Panc1 (cell line): ENCODE measurements around the gene PLPP1. TPM values are rescaled to one million over a fixed set of nuclear protein-coding genes. Genes with fewer than 3 reads are reported as not detected.

Source experiments
- ATAC-seq: fragments of 200-7000 bp; cut with Tn5 transposase; 2 replicates; pipeline ENCODE4 v1.9.1; 2020; ENCODE audit warnings: mild to moderate bottlenecking, moderate library complexity
- BruUV-seq: library from RNA; stranded (reverse); fragments of 400-500 nt; replicated peaks from 2 replicates; lab custom pipeline; 2021; lab: Mats Ljungman, UMichigan
- CTCF ChIA-PET: fragments of 300-600 bp; sonication (Branson Sonifier 250); formaldehyde crosslinking; loops from one replicate; lab custom pipeline; 2022; ENCODE audit warnings: antibody characterized with exemption; lab: Charles Lee
- POLR2A ChIA-PET: fragments of 300-600 bp; sonication (Branson Sonifier 250); formaldehyde crosslinking; loops from one replicate; lab custom pipeline; 2022; ENCODE audit warnings: antibody characterized with exemption; lab: Charles Lee
- DNase-seq: peaks from one replicate; pipeline ENCODE4 v3.0.0-alpha.2; 2010; ENCODE audit warnings: low read depth, low spot score
- H3K27ac ChIP-seq: 2 replicates; pipeline ENCODE4 v1.5.1; 2011; ENCODE audit warnings: mild to moderate bottlenecking, low read length, inconsistent platforms
- H3K27me3 ChIP-seq: fragments of 200-500 bp; sonication (Bioruptor generic); 2 replicates; pipeline ENCODE4 v1.6.0; 2014; ENCODE audit warnings: low read length, inconsistent platforms; ENCODE audit not compliant: control insufficient read depth, insufficient read depth
- H3K36me3 ChIP-seq: fragments of 200-500 bp; sonication (Bioruptor generic); 2 replicates; pipeline ENCODE4 v1.5.1; 2014; ENCODE audit warnings: inconsistent platforms, mild to moderate bottlenecking, low read length, moderate library complexity; ENCODE audit not compliant: control insufficient read depth, insufficient read depth
- H3K4me1 ChIP-seq: 2 replicates; pipeline ENCODE4 v1.5.1; 2011; ENCODE audit warnings: inconsistent platforms, mild to moderate bottlenecking, low read length, moderate library complexity; ENCODE audit not compliant: control insufficient read depth, insufficient read depth
- H3K4me3 ChIP-seq, 2 experiments: 2 replicates each; pipeline ENCODE4 v1.5.1; 2011 to 2012; ENCODE audit warnings: low read depth in 2 of 2, low read length in 2 of 2, mild to moderate bottlenecking in 2 of 2, inconsistent platforms in 1 of 2, moderate library complexity in 1 of 2
- H3K9me3 ChIP-seq: fragments of 200-500 bp; sonication (Bioruptor generic); 2 replicates; pipeline ENCODE4 v1.5.1; 2014; ENCODE audit warnings: low read depth, mild to moderate bottlenecking, inconsistent platforms, low read length, moderate library complexity; ENCODE audit not compliant: control insufficient read depth, insufficient read depth
- POLR2AphosphoS5 ChIP-seq: IDR thresholded peaks from 2 replicates; pipeline ENCODE4 v1.6.1; 2012; ENCODE audit warnings: mild to moderate bottlenecking, low read depth, low read length, moderate library complexity
- SIN3A ChIP-seq: IDR thresholded peaks from 2 replicates; pipeline ENCODE4 v1.6.1; 2012; ENCODE audit warnings: low read depth, mild to moderate bottlenecking, low read length, moderate library complexity, borderline replicate concordance; ENCODE audit not compliant: insufficient read depth
- TCF7L2 ChIP-seq: IDR thresholded peaks from 2 replicates; pipeline ENCODE4 v1.6.1; 2011; ENCODE audit warnings: mild to moderate bottlenecking, low read depth, low read length, inconsistent platforms
- in situ Hi-C: cut with HindIII; loops from 2 replicates; pipeline ENCODE4 v1.10.0; 2016; ENCODE audit warnings: low sequenced_read_pairs, low pct_unique_long_range_greater_than_20kb
- intact Hi-C: fragments of 100-400 bp; cut with micrococcal nuclease; formaldehyde crosslinking; loops from one replicate; pipeline ENCODE4 v1.10.0; 2022; ENCODE audit not compliant: unreplicated experiment
- total RNA-seq: library from RNA; stranded (reverse); gene quantifications from one replicate; pipeline ENCODE4 v1.2.1, GENCODE V29; 2021; ENCODE audit not compliant: unreplicated experiment
- TF ChIP-seq, protein P1 (sequence below): fragments of 450-650 bp; IDR thresholded peaks from 2 replicates; pipeline ENCODE4 v1.5.1; 2017; ENCODE audit warnings: mild to moderate bottlenecking
- TF ChIP-seq, protein P2 (sequence below), 2 experiments: IDR thresholded peaks; 2 replicates each; pipeline ENCODE4 v1.6.1; 2011 to 2012; ENCODE audit warnings: low read depth in 2 of 2, control low read depth in 1 of 2, low read length in 1 of 2, mild to moderate bottlenecking in 1 of 2, moderate library complexity in 1 of 2; ENCODE audit not compliant: insufficient read depth in 1 of 2

Gene PLPP1
- total RNA-seq, 1 experiment from 2014 or later: 35.7 TPM

DNA sequence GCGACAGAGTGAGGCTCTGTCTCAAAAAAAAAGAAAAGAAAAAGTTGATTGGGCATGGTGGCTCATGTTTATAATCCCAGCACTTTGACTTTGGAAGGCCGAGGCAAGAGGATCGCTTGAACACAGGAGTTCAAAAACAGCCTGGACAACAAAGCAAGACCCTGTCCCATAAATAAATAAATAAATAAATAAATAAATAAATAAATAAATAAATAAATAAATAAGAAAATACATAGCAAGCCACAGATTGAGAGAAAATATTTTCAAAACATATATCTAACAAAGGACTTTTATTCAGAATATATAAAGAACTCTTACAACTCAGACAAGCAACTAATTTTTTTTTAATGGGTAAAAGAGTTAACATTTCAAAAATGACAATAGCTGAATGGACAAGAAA lies 71.2 kb downstream of the PLPP1 start:
- H3K4me3 ChIP-seq: no peak overlapping the region
- H3K27ac ChIP-seq: no peak overlapping the region
- no TSS peak for BruUV-seq
- DNase-seq (no peak), ATAC-seq (no peak)
- in situ Hi-C loops: no loop called here
- ChIA-PET CTCF (no interaction called here), POLR2A (no interaction called here)
- H3K27me3 ChIP-seq: no peaks in the 10 kb centered on the region
- peaks cover 3% of the 10 kb centered on the region; the same call in 1 of the 2 replicates for H3K4me1 ChIP-seq
- H3K9me3 ChIP-seq: no peaks in the 10 kb centered on the region
- TF ChIP-seq SIN3A (no peak), TCF7L2 (no peak), POLR2AphosphoS5 (no peak)
- TF ChIP-seq, protein P1, sequence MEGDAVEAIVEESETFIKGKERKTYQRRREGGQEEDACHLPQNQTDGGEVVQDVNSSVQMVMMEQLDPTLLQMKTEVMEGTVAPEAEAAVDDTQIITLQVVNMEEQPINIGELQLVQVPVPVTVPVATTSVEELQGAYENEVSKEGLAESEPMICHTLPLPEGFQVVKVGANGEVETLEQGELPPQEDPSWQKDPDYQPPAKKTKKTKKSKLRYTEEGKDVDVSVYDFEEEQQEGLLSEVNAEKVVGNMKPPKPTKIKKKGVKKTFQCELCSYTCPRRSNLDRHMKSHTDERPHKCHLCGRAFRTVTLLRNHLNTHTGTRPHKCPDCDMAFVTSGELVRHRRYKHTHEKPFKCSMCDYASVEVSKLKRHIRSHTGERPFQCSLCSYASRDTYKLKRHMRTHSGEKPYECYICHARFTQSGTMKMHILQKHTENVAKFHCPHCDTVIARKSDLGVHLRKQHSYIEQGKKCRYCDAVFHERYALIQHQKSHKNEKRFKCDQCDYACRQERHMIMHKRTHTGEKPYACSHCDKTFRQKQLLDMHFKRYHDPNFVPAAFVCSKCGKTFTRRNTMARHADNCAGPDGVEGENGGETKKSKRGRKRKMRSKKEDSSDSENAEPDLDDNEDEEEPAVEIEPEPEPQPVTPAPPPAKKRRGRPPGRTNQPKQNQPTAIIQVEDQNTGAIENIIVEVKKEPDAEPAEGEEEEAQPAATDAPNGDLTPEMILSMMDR: no peak
- TF ChIP-seq, protein P2, sequence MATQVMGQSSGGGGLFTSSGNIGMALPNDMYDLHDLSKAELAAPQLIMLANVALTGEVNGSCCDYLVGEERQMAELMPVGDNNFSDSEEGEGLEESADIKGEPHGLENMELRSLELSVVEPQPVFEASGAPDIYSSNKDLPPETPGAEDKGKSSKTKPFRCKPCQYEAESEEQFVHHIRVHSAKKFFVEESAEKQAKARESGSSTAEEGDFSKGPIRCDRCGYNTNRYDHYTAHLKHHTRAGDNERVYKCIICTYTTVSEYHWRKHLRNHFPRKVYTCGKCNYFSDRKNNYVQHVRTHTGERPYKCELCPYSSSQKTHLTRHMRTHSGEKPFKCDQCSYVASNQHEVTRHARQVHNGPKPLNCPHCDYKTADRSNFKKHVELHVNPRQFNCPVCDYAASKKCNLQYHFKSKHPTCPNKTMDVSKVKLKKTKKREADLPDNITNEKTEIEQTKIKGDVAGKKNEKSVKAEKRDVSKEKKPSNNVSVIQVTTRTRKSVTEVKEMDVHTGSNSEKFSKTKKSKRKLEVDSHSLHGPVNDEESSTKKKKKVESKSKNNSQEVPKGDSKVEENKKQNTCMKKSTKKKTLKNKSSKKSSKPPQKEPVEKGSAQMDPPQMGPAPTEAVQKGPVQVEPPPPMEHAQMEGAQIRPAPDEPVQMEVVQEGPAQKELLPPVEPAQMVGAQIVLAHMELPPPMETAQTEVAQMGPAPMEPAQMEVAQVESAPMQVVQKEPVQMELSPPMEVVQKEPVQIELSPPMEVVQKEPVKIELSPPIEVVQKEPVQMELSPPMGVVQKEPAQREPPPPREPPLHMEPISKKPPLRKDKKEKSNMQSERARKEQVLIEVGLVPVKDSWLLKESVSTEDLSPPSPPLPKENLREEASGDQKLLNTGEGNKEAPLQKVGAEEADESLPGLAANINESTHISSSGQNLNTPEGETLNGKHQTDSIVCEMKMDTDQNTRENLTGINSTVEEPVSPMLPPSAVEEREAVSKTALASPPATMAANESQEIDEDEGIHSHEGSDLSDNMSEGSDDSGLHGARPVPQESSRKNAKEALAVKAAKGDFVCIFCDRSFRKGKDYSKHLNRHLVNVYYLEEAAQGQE (IDR thresholded peaks at IDR 0.05; ENCODE audit: insufficient read depth in 1 of 2, low read depth in 2 of 2, low read length in 1 of 2): no peak
- intact Hi-C loops: no loop called here
- no peaks in the 10 kb centered on the region for H3K36me3 ChIP-seq

- Histone ChIP-seq H3K4me3 (no peak overlapping the region), H3K27me3 (no peaks in the 10 kb centered on the region), H3K36me3 (no peaks in the 10 kb centered on the region), H3K4me1 (no peaks in the 10 kb centered on the region), H3K27ac (no peak overlapping the region), H3K9me3 (no peaks in the 10 kb centered on the region)
- in situ Hi-C loops: no loop called here
- ATAC-seq (no peak), DNase-seq (no peak)
- no TSS peak for BruUV-seq
- POLR2A ChIA-PET: no interaction called here
- intact Hi-C loops: no loop called here
- no peak for TF ChIP-seq SIN3A
- CTCF ChIA-PET: no interaction called here
Measured at GRCh38 chr5:55459572-55459971, 75.2 kb downstream of the PLPP1 start.

- ChIA-PET CTCF (interaction anchor here (0.6 kb wide), 1 partner anchor 882 kb away, joined by 3 read pairs; no protein-coding TSS in a partner anchor), POLR2A (interaction anchor here (0.6 kb wide), 1 partner anchor 11 kb away, joined by 4 read pairs; no protein-coding TSS in a partner anchor)
- BruUV-seq: no TSS peak
- no peaks in the 10 kb centered on the region for H3K9me3 ChIP-seq
- H3K4me3 ChIP-seq: no peak overlapping the region
- intact Hi-C loops: no loop called here
- H3K36me3 ChIP-seq: no peaks in the 10 kb centered on the region
- in situ Hi-C loops: no loop called here
- H3K4me1 ChIP-seq: no peaks in the 10 kb centered on the region
- TF ChIP-seq, protein P1: no peak
- TF ChIP-seq POLR2AphosphoS5 (no peak), SIN3A (no peak), TCF7L2 (no peak)
- TF ChIP-seq, protein P2 (IDR thresholded peaks at IDR 0.05; ENCODE audit: insufficient read depth in 1 of 2, low read depth in 2 of 2, low read length in 1 of 2): no peak
- DNase-seq (no peak), ATAC-seq (no peak)
- H3K27ac ChIP-seq: no peak overlapping the region
- H3K27me3 ChIP-seq: no peaks in the 10 kb centered on the region
Measured at GRCh38 chr5:55456216-55456895, 78.4 kb downstream of the PLPP1 start.
